ENCODE data around the gene ANKRD37.

The ANKRD37 gene

DNA sequence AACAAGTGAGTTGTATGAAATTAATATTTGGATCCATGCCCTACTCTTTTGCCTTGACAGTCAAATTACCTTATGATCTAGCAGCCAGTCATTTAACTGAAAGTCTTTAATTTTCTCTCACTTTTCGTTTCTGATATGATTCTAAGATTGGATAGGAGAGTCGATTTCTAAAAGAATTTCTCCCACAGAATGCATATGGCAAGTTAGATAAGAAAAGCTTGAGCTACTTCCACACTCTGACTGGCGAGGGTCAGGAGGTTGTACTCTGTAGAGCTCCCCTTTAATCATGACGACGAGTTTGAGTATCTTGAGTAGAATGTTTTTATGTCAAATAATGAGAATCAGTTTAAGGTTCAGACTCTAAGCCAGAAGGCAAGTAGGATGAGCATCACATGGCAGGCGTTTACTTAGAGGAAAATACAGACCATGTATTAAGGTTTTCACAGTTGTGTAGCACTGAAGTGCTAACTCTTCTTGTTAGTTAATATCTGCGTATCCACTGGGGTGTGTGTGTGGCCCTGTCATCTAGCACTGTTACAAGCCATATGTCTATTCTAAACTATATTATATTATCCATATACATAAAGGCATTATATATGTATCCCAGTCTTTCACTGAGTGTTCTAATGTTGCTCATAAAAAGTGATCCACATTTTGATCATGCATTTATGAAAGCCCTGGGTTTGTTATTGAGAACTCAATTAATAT, 38.8 kb upstream of the ANKRD37 start:
- Histone ChIP-seq H3F3A (ENCODE audit: insufficient read depth, low read length) (peaks cover 22% of the 10 kb centered on the region), H3K36me3 (replicated peaks; ENCODE audit: insufficient read depth, low read length) (peaks cover 10% of the 10 kb centered on the region; the same call in 1 of the 2 replicates), H3K4me2 (ENCODE audit: low read depth, low read length) (no peak overlapping the region), H3K4me1 (ENCODE audit: low read length) (peaks cover 30% of the 10 kb centered on the region), H4K20me1 (ENCODE audit: insufficient read depth, low read length) (no peaks in the 10 kb centered on the region), H3K9me2 (replicated peaks; ENCODE audit: insufficient read depth, low read length) (no peaks in the 10 kb centered on the region), H3K79me2 (ENCODE audit: low read length) (0 out of 2 replicates have a peak, but pooled peaks cover 4% of the 10 kb centered on the region), H3K27ac (ENCODE audit: low read length) (no peak overlapping the region), H3K4me3 (ENCODE audit: low read length) (no peak overlapping the region), H3K9me3 (replicated peaks; ENCODE audit: insufficient read depth, low read length) (no peaks in the 10 kb centered on the region), H3K9ac (ENCODE audit: low read length) (no peak overlapping the region), H2AFZ (ENCODE audit: low read length) (no peak overlapping the region), H3K27me3 (replicated peaks; ENCODE audit: insufficient read depth, low read length) (no peaks in the 10 kb centered on the region)
- DNase-seq: no peak
- TF ChIP-seq EZH2 (optimal IDR thresholded peaks at IDR 0.05; ENCODE audit: low read depth, low read length) (no peak), EZH2phosphoT487 (IDR thresholded peaks at IDR 0.05; ENCODE audit: low read length) (no peak)
- TF ChIP-seq, protein P1, sequence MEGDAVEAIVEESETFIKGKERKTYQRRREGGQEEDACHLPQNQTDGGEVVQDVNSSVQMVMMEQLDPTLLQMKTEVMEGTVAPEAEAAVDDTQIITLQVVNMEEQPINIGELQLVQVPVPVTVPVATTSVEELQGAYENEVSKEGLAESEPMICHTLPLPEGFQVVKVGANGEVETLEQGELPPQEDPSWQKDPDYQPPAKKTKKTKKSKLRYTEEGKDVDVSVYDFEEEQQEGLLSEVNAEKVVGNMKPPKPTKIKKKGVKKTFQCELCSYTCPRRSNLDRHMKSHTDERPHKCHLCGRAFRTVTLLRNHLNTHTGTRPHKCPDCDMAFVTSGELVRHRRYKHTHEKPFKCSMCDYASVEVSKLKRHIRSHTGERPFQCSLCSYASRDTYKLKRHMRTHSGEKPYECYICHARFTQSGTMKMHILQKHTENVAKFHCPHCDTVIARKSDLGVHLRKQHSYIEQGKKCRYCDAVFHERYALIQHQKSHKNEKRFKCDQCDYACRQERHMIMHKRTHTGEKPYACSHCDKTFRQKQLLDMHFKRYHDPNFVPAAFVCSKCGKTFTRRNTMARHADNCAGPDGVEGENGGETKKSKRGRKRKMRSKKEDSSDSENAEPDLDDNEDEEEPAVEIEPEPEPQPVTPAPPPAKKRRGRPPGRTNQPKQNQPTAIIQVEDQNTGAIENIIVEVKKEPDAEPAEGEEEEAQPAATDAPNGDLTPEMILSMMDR (IDR thresholded peaks at IDR 0.05; ENCODE audit: low read length): no peak

DNA sequence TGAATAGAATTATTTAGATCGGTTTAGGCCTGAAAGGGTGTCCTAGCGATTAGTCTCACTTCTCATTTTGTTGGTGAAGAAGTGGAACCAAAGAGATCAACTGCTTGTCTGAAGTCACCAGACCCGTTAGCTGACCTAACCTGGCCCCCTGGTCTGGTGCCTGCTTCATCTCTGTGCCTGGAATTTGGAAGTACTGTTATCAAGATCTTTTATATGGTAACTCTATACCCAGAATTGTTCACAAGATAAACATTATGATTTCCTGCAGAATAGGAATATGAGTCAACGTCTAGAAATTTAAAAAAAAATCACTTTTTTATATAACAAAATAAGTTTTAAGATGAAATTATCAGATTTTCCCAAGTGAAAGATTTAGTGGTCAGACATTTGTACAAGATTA, 38.1 kb upstream of the ANKRD37 start:
- Histone ChIP-seq H3F3A (ENCODE audit: insufficient read depth, low read length) (peaks cover 23% of the 10 kb centered on the region), H2AFZ (ENCODE audit: low read length) (no peak overlapping the region), H3K4me3 (ENCODE audit: low read length) (no peak overlapping the region), H3K27ac (ENCODE audit: low read length) (no peak overlapping the region), H3K9me2 (replicated peaks; ENCODE audit: insufficient read depth, low read length) (no peaks in the 10 kb centered on the region), H3K79me2 (ENCODE audit: low read length) (no peaks in the 10 kb centered on the region), H4K20me1 (ENCODE audit: insufficient read depth, low read length) (no peaks in the 10 kb centered on the region), H3K4me2 (ENCODE audit: low read depth, low read length) (no peak overlapping the region), H3K9ac (ENCODE audit: low read length) (no peak overlapping the region), H3K36me3 (replicated peaks; ENCODE audit: insufficient read depth, low read length) (peaks cover 10% of the 10 kb centered on the region; the same call in 1 of the 2 replicates), H3K9me3 (replicated peaks; ENCODE audit: insufficient read depth, low read length) (no peaks in the 10 kb centered on the region), H3K27me3 (replicated peaks; ENCODE audit: insufficient read depth, low read length) (no peaks in the 10 kb centered on the region), H3K4me1 (ENCODE audit: low read length) (peaks cover 30% of the 10 kb centered on the region)
- TF ChIP-seq EZH2phosphoT487 (IDR thresholded peaks at IDR 0.05; ENCODE audit: low read length): no peak
- TF ChIP-seq, protein P1 (IDR thresholded peaks at IDR 0.05; ENCODE audit: low read length): no peak
- TF ChIP-seq EZH2 (optimal IDR thresholded peaks at IDR 0.05; ENCODE audit: low read depth, low read length): no peak
- DNase-seq: no peak

DNA sequence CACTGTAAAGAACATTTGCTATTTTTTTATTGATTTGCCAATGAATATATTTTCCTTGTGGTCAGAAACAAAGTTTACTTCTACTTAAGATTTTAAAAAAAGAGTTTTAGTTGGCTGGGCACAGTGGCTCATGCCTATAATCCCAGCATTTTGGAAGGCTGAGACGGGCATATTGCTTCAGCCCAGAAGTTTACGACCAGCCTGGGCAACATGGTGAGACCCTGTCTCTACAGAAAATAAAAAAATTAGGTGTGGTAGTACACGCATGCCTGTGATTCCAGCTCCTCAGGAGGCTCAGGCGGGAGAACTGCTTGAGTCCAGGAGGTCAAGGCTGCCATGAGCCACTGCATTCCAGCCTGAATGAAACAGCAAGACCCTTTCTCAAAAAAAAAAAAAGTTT, 37.7 kb upstream of the ANKRD37 start:
- DNase-seq: no peak
- Histone ChIP-seq H3K27me3 (replicated peaks; ENCODE audit: insufficient read depth, low read length) (no peaks in the 10 kb centered on the region), H3K9me3 (replicated peaks; ENCODE audit: insufficient read depth, low read length) (no peaks in the 10 kb centered on the region), H3K4me1 (ENCODE audit: low read length) (peaks cover 29% of the 10 kb centered on the region), H3F3A (ENCODE audit: insufficient read depth, low read length) (peaks cover 23% of the 10 kb centered on the region), H3K27ac (ENCODE audit: low read length) (no peak overlapping the region), H3K79me2 (ENCODE audit: low read length) (no peaks in the 10 kb centered on the region), H3K4me2 (ENCODE audit: low read depth, low read length) (no peak overlapping the region), H3K36me3 (replicated peaks; ENCODE audit: insufficient read depth, low read length) (peaks cover 8% of the 10 kb centered on the region; the same call in 1 of the 2 replicates), H3K4me3 (ENCODE audit: low read length) (no peak overlapping the region), H2AFZ (ENCODE audit: low read length) (no peak overlapping the region), H3K9ac (ENCODE audit: low read length) (no peak overlapping the region), H4K20me1 (ENCODE audit: insufficient read depth, low read length) (no peaks in the 10 kb centered on the region), H3K9me2 (replicated peaks; ENCODE audit: insufficient read depth, low read length) (no peaks in the 10 kb centered on the region)
- TF ChIP-seq EZH2phosphoT487 (IDR thresholded peaks at IDR 0.05; ENCODE audit: low read length) (no peak), EZH2 (optimal IDR thresholded peaks at IDR 0.05; ENCODE audit: low read depth, low read length) (no peak)
- TF ChIP-seq, protein P1 (IDR thresholded peaks at IDR 0.05; ENCODE audit: low read length): no peak

All from MM.1S (cell line).